HepG2 (cell line): ENCODE measurements around the gene C3orf62. TPM values are rescaled to one million over a fixed set of nuclear protein-coding genes. Genes with fewer than 3 reads are reported as not detected.

Experiments used
- ATAC-seq: fragments of 200-7000 bp; cut with Tn5 transposase; 3 replicates; pipeline ENCODE4 v1.9.1; 2020; ENCODE audit warnings: mild to moderate bottlenecking, moderate library complexity
- BruUV-seq: library from RNA; stranded (reverse); fragments of 400-500 nt; replicated peaks from 2 replicates; lab custom pipeline; 2021; lab: Mats Ljungman, UMichigan
- CTCF ChIA-PET: fragments of 300-600 bp; formaldehyde crosslinking; extraction: SDS; loops from one replicate; lab custom pipeline; 2021; ENCODE audit warnings: low total read pairs, inconsistent platforms, low intra/inter-chr PET ratio; lab: Yijun Ruan, JAX
- POLR2A ChIA-PET: fragments of 350-600 bp; sonication (Branson Sonifier 250); formaldehyde crosslinking; loops from one replicate; lab custom pipeline; 2020; ENCODE audit warnings: antibody characterized with exemption, inconsistent platforms; lab: Yijun Ruan, JAX
- DNase-seq: peaks from one replicate; pipeline ENCODE4 v3.0.0-alpha.2; 2015; ENCODE audit warnings: low spot score
- FAIRE-seq: peaks from 3 replicates; lab custom pipeline; 2011; peaks lifted over from hg19 to GRCh38; lab: Jason Lieb, UNC
- H2AFZ ChIP-seq: one replicate; pipeline ENCODE4 v1.6.1; 2011; ENCODE audit warnings: low read length, inconsistent platforms
- H3K27ac ChIP-seq: fragments of 300-600 bp; 3 replicates; pipeline ENCODE4 v1.8.0; 2011; ENCODE audit warnings: mixed run types, mild to moderate bottlenecking, mixed read lengths, low read length, inconsistent platforms; ENCODE audit not compliant: insufficient read depth; ENCODE audit errors: extremely low read length
- H3K27me3 ChIP-seq, 2 experiments: fragments of 200-600 bp in 1 of 2; 2 replicates in 1 of 2; 3 replicates in 1 of 2; pipeline versions ENCODE4 v1.6.0 to v1.8.0; 2011; ENCODE audit warnings: low read length in 2 of 2, mild to moderate bottlenecking in 2 of 2, moderate library complexity in 2 of 2, inconsistent platforms in 1 of 2; ENCODE audit not compliant: insufficient read depth in 2 of 2, control insufficient read depth in 1 of 2
- H3K36me3 ChIP-seq, 2 experiments: fragments of 200-600 bp in 1 of 2; replicated peaks in 1 of 2; 2 replicates in 1 of 2; 3 replicates in 1 of 2; pipeline versions ENCODE4 v1.5.1 to v1.8.0; 2011; ENCODE audit warnings: low read length in 2 of 2, inconsistent platforms in 1 of 2; ENCODE audit not compliant: insufficient read depth in 2 of 2, control insufficient read depth in 1 of 2
- H3K4me1 ChIP-seq: 2 replicates; pipeline ENCODE4 v1.5.1; 2012; ENCODE audit warnings: low read length, inconsistent platforms; ENCODE audit not compliant: insufficient read depth
- H3K4me2 ChIP-seq: 2 replicates; pipeline ENCODE4 v1.6.0; 2011; ENCODE audit warnings: low read depth, low read length, inconsistent platforms
- H3K4me3 ChIP-seq, 3 experiments: fragments of 200-600 bp in 1 of 3; sonication (generic), shearing (Covaris generic) in 1 of 3; replicated peaks in 1 of 3; 2 replicates each; pipeline ENCODE4 v1.5.1; 2011 to 2016; ENCODE audit warnings: low read length in 3 of 3, inconsistent platforms in 2 of 3, low read depth in 2 of 3, mild to moderate bottlenecking in 2 of 3, control low read depth in 1 of 3, mixed read lengths in 1 of 3; ENCODE audit not compliant: insufficient read depth in 1 of 3
- H3K79me2 ChIP-seq: one replicate; pipeline ENCODE4 v1.6.1; 2011; ENCODE audit warnings: low read length, inconsistent platforms; ENCODE audit not compliant: insufficient read depth
- H3K9ac ChIP-seq: 2 replicates; pipeline ENCODE4 v1.6.0; 2011; ENCODE audit warnings: mild to moderate bottlenecking, low read depth, low read length, inconsistent platforms; ENCODE audit not compliant: insufficient read depth
- H3K9me3 ChIP-seq: 2 replicates; pipeline ENCODE4 v1.5.1; 2012; ENCODE audit warnings: mild to moderate bottlenecking, low read length
- H4K20me1 ChIP-seq: 2 replicates; pipeline ENCODE4 v1.6.0; 2011; ENCODE audit warnings: inconsistent platforms, mild to moderate bottlenecking, low read length, moderate library complexity; ENCODE audit not compliant: insufficient read depth
- AFF4 ChIP-seq: sonication (generic); formaldehyde crosslinking; IDR thresholded peaks from 2 replicates; pipeline ENCODE4 v1.4.0; 2020; ENCODE audit warnings: missing genetic modification reagents
- CHCHD3 ChIP-seq: sonication (generic); formaldehyde crosslinking; IDR thresholded peaks from 2 replicates; pipeline ENCODE4 v1.8.0; 2022; ENCODE audit warnings: mild to moderate bottlenecking, missing genetic modification reagents, moderate library complexity
- RFX5 ChIP-seq: IDR thresholded peaks from 2 replicates; pipeline ENCODE4 v1.6.1; 2011; ENCODE audit warnings: low read depth, low read length, improper control_type of control experiment
- SSRP1 ChIP-seq: IDR thresholded peaks from 2 replicates; pipeline ENCODE4 v1.6.1; 2016; ENCODE audit warnings: control low read depth
- TFDP1 ChIP-seq: IDR thresholded peaks from 2 replicates; pipeline ENCODE4 v1.6.1; 2016; ENCODE audit warnings: missing compliant biosample characterization, missing genetic modification reagents, borderline replicate concordance
- THAP9 ChIP-seq: sonication (generic); formaldehyde crosslinking; IDR thresholded peaks from 2 replicates; pipeline ENCODE4; 2020; ENCODE audit warnings: missing genetic modification reagents, mild to moderate bottlenecking, borderline replicate concordance
- ZBED4 ChIP-seq: sonication (generic); formaldehyde crosslinking; IDR thresholded peaks from 2 replicates; pipeline ENCODE4 v1.4.0; 2020; ENCODE audit warnings: missing genetic modification reagents, borderline replicate concordance
- ZKSCAN1 ChIP-seq: fragments of 150-350 bp; IDR thresholded peaks from 2 replicates; pipeline ENCODE4 v1.6.1; 2014; ENCODE audit warnings: low read length
- ZNF292 ChIP-seq: sonication (generic); formaldehyde crosslinking; IDR thresholded peaks from 2 replicates; pipeline ENCODE4 v1.8.1; 2022; ENCODE audit warnings: mild to moderate bottlenecking, low read depth, missing genetic modification reagents, borderline replicate concordance
- ZNF484 ChIP-seq: sonication (generic); formaldehyde crosslinking; IDR thresholded peaks from 2 replicates; pipeline ENCODE4 v1.5.1; 2020; ENCODE audit warnings: mild to moderate bottlenecking, low read depth, missing genetic modification reagents, borderline replicate concordance
- ZNF737 ChIP-seq: sonication (generic); formaldehyde crosslinking; IDR thresholded peaks from 2 replicates; pipeline ENCODE4 v1.5.0; 2020; ENCODE audit warnings: missing genetic modification reagents, mild to moderate bottlenecking, borderline replicate concordance
- WGBS: methylation state at CpG from one replicate; pipeline ENCODE4 v1.1.6; 2017; ENCODE audit warnings: low lambda C conversion rate; 5-methylcytosine and 5-hydroxymethylcytosine counted together
- in situ Hi-C: cut with HindIII; loops from 2 replicates; pipeline ENCODE4 v1.10.0; 2017; ENCODE audit warnings: low pct_unique_long_range_greater_than_20kb; ENCODE audit not compliant: extremely low pct_ligation_motif_present
- intact Hi-C: fragments of 100-400 bp; cut with micrococcal nuclease; formaldehyde crosslinking; loops from one replicate; pipeline ENCODE4 v1.10.0; 2022; ENCODE audit not compliant: unreplicated experiment
- polyA plus RNA-seq, 8 experiments: library from polyadenylated mRNA; depleted of rRNA in 3 of 8; stranded (reverse) in 7 of 8; unstranded in 1 of 8; fragments of >200 nt; fragmentation: Illumina TruSeq in 4 of 8; extraction: Trizol in 4 of 8; gene quantifications; 2 replicates each; pipeline versions ENCODE4 v1.2.1 to v1.2.3, GENCODE V29; 2011 to 2016; ENCODE audit warnings: low read depth in 4 of 8, missing spikeins in 1 of 8, mixed read lengths in 1 of 8; ENCODE audit not compliant: insufficient read depth in 1 of 8
- total RNA-seq, 5 experiments: library from RNA; depleted of rRNA; stranded (reverse); fragments of >200 nt; fragmentation: Illumina TruSeq; extraction: Trizol; gene quantifications; 2 replicates each; pipeline ENCODE4 v1.2.3, GENCODE V29; 2016; ENCODE audit warnings: low read depth in 1 of 5

The C3orf62 gene
- total and polyA plus RNA-seq, 2 of the 13 experiments (the other 11 are each of a cell fraction or from before 2014, with no cell fraction given): 1.6 to 3.9 TPM

- intact Hi-C loops: no loop called here
- no TSS peak for BruUV-seq
- no peak for ATAC-seq
Observed at GRCh38 chr3:49253512-49253911, 23.5 kb downstream of the C3orf62 start.

More at GRCh38 chr3:49253512-49253911, 23.5 kb downstream of the C3orf62 start:
- in situ Hi-C loops: no loop called here
- Histone ChIP-seq H3K4me3 (no peak overlapping the region), H3K4me1 (peaks cover 4% of the 10 kb centered on the region; the same call in 1 of the 2 replicates), H2AFZ (no peak overlapping the region), H3K36me3 (no peaks in the 10 kb centered on the region), H3K27me3 (no peaks in the 10 kb centered on the region), H3K27ac (no peak overlapping the region)
- CTCF ChIA-PET: no interaction called here
- DNase-seq: no peak
- TF ChIP-seq ZBED4: no peak
- TF ChIP-seq CHCHD3 (CRISPR knock-in tag): no peak
- TF ChIP-seq THAP9: no peak
- no peak for TF ChIP-seq ZNF484 (CRISPR knock-in tag)
- TF ChIP-seq ZNF292: no peak
- TF ChIP-seq AFF4 (CRISPR knock-in tag): no peak
- TF ChIP-seq TFDP1 (CRISPR knock-in tag): no peak
- no peak for TF ChIP-seq ZNF737 (CRISPR knock-in tag)
- TF ChIP-seq RFX5: no peak
- no peak for TF ChIP-seq ZKSCAN1
- TF ChIP-seq SSRP1 (CRISPR knock-in tag): no peak
- TF ChIP-seq, all 625 proteins: peak for 0
- H3K4me2 ChIP-seq: no peak overlapping the region
- FAIRE-seq: no peak
- POLR2A ChIA-PET: no interaction called here
- no peaks in the 10 kb centered on the region for H3K9me3 ChIP-seq
- 61% methylated on average over 3 of the region's 3 CpGs for WGBS
- no peaks in the 10 kb centered on the region for H3K79me2 ChIP-seq
- no peak overlapping the region for H3K9ac ChIP-seq
- no peaks in the 10 kb centered on the region for H4K20me1 ChIP-seq
